GM18505 (cell line): ENCODE results near the gene CAPG.
"Not testable (repeated sequence)": the region's sequence is repeated elsewhere in the genome, so short reads cannot be mapped to it uniquely, and the experiment has no call there.

Source experiments
- ATAC-seq: cut with Tn5 transposase; IDR thresholded peaks from one replicate; pipeline ENCODE4 v1.9.1; 2021; ENCODE audit not compliant: unreplicated experiment
- POLR2A ChIP-seq: IDR thresholded peaks from 4 replicates; pipeline ENCODE4 v1.6.1; 2011; ENCODE audit warnings: borderline replicate concordance; ENCODE audit not compliant: insufficient read depth, insufficient read length; ENCODE audit errors: extremely low read depth

CAPG gene

DNA sequence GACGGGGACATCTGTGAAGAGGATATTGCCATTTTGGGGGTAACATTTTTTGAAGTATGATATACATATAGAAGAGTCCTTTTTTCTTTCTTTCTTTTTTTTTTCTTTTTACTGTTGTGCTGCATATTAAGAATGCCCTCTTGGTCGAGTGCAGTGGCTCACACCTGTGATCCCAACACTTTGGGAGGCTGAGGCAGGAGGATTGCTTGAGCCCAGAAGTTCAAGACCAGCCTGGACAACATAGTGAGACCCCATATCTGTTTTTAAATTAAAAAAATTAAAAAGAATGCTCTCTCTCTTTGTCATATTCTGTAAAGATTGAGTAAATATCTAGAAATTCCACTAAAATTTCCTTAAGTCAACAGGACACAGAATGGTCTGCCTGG lies 11.9 kb upstream of the CAPG start:
- TF ChIP-seq POLR2A = no peak
- no peak for ATAC-seq

GRCh38 chr2:85421260-85422071 lies 11.3 kb upstream of the CAPG start:
- ATAC-seq = no peak
- no peak for TF ChIP-seq POLR2A

DNA sequence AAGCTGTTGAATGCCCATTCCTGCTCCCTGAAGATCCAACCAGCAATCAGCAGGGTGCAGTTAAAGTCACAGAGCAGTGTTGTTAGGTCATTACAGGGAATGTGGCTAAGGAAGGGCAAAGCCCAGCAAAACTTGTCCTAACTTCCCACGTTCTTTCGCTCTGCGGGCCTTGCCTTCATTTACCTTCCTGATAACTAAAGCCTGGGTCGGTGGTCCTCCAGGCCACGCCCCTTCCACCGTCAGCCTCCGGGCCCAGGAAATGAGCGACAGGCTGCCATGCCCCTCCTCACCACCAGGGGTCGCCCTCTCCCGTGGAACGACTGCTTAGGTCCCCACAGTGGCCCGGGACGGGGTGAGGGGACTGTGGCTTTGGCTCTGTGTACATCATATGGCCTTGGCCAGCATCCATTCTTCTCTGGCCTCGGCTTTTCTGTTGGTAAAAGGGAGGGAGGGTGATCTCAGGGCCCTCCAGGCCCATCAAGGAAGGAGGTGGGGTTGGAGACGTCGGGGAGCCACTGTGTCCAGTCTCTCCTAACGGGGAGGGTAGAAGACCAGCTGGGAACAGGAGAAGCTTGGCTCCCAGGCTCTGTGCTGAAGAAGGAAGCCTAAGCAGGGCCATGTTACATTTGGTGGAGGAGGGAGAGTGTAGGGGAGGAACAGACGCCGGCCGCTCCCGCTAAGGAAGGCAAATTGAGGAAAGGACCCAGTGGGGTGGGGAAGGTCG lies 10.5 kb upstream of the CAPG start:
- no peak for TF ChIP-seq POLR2A
- peak; percentile 56 for ATAC-seq

DNA sequence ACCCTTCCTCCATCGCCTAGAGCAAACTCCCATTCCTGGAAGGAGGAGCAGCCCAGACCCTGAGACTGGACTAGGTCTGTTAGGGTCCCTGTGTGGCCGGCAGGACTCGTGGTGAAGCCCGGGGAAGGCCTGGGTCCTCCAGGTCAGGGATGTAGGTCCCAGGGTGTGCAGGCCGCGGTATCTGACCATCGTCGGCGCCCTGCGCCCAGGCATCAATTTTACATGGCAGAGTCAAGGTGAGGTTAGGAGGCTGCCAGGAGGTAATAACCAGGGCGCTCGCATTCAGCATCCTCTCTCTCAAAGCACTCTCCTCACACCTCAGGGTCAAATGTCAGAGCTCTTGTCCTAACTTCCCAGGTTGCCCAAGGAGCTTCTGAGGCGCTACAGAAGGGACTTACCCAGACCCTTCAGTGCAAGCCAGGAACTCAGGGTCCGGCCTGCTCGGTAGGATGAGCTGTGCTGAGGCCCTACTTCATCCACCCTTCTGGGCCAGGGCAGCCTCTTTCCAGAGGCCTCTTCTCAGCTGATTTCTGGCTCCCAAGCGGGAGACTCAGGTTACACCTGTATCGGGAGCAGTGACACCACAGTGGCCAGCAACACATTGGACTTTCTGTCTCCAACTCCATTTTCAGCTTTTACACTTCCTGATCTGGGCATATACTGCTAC lies 9.0 kb upstream of the CAPG start:
- no peak for TF ChIP-seq POLR2A
- peak; percentile 3 for ATAC-seq

GRCh38 chr2:85418132-85419008 lies 8.2 kb upstream of the CAPG start, which contains the start of gene SH2D6:
TSS of gene SH2D6 (plus strand) at chr2:85418714. CDS start at chr2:85429466, 10,752 bp downstream.
- ATAC-seq = peak; percentile 77
- TF ChIP-seq POLR2A = peak; percentile 72

DNA sequence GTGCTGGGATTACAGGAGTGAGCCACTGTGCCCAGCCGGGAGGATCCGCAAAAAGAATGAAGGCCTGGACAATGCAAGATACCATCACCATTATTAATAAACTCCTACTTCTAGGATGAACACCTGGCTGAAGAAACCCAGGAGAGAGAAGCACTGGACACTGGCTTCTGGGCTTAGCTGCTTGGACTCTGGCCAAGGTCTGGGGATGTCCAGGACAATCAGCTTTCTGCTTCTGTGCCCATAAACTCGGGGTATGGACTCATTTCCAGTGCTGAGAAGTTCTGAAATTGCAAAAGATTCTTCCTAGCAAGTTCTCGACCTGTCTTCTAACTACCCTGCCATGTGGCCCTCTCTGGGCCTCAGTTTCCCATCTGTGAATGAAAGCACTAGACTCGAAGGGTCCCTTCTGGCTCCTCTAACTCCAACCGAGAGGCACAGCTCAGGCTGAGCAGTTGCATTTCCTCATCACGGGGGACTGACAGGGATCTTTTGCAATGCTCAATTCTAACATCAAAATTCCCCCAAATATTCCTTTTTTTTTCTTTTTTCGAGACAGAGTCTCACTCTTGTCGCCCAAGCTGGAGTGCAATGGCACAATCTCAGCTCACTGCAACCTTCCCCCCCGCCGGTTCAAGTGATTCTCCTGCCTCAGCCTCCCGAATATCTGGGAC lies 5.9 kb upstream of the CAPG start:
- ATAC-seq = no peak
- no peak for TF ChIP-seq POLR2A

DNA sequence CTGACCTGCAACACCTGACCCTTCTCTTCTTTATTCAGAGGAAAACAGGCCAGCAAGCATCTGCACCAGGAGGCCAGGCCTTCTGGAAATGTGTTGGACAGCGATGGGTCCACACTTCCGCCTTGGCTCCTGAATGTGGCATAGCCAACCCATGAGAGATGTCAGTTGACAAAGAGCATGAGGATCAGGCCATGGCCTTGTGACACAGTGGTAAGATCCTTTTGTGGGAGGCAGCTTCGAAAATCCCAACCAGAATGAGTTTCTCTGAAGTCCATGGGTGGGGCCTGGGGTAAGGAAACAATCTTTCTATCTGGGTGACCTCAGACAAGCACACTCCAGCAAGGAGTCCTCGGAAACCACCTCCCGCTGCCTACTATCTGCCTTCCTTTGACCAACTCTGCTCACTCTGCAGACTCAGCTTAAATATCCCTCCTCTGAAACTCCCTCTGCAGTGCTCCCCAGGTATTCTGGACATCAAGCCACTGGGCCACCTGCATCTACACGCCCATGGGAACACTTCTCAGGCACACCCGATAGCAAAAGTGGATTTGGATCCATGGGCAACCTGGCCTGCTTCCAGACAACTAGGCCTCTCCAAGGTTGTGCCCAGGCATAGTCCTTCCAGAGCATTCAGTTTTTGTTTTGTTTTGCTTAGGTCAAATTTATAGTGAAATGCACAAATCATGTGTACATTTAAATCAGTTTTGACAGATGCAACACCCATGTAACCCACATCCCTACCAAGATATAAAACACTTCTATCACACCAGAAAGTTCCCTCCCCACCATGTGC lies 4.8 kb upstream of the CAPG start:
- no peak for ATAC-seq
- TF ChIP-seq POLR2A = no peak

GRCh38 chr2:85414421-85414759 lies 4.2 kb upstream of the CAPG start:
- not testable (repeated sequence) for ATAC-seq

DNA sequence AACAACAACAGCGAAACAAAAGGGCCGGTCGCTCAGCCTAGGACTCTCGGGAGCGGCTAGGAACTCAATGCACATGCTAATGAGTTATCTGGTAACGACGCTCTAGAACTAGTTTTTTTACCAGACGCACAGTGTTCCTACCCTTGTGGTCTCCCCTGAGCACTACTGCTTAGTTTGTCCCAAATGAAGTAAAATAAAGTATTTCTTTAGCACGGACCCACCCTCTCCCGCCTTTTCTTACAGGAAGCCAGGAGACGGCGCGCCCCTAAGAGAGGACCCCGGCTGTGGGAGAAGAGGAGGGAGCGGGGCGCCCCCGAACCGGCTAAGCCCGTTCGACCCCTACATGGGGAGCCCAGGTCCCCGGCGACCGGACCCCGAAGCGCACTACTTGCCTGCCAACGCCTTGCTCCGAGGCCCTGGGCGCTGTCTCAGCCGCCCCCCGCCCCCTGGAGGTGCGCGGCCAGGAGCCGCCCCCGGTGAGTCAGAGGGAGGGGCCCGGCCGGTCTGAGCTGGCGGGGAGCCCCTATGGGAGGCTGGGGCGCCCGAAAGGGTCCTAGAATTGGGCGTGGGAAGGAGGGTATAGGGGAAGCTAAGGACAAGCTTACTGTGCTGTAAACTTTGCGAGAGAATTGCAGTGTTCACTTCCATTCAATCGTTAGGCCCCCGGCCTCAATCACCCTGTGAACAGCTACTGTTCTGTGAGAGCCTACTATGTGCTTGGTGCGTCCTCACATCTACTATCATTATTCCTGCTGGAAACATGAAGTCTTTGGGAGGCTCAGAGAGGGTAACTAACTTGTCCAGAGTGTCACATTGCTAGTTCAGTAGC lies 3.6 kb upstream of the CAPG start:
- no peak for ATAC-seq
- TF ChIP-seq POLR2A = no peak

GRCh38 chr2:85411405-85411748 lies 1.2 kb upstream of the CAPG start:
- no peak for ATAC-seq
- no peak for TF ChIP-seq POLR2A
